Fibroblast of lung (primary cell): ENCODE data around the gene CFAP92.

ENCODE experiments used
- CTCF ChIP-seq, 2 donors: IDR thresholded peaks in 1 of 2; conservative IDR thresholded peaks in 1 of 2; 1 replicate in 1 of 2; 2 replicates in 1 of 2; pipeline ENCODE4 v1.5.1; 2011 to 2012; ENCODE audit warnings: low read length in 2 of 2, control low read depth in 1 of 2, inconsistent platforms in 1 of 2, low read depth in 1 of 2, mild to moderate bottlenecking in 1 of 2
- EZH2 ChIP-seq: IDR thresholded peaks from 2 replicates; pipeline ENCODE4 v1.5.1; 2012; ENCODE audit warnings: low read length, control low read depth, mild to moderate bottlenecking; ENCODE audit errors: missing control alignments

- TF ChIP-seq CTCF (conservative IDR thresholded peaks at IDR 0.05 in 1 of 2, IDR thresholded peaks at IDR 0.05 in 1 of 2; ENCODE audit: low read depth in 1 of 2, low read length in 2 of 2) (no peak), EZH2 (no peak)
These were observed 91.5 kb downstream of the CFAP92 start for GRCh38 chr3:128902426-128902825.
